PC-3 (cell line): ENCODE data around the gene LSR.

Experiments
- EZH2 ChIP-seq: fragments of 300-600 bp; sonication (generic); IDR thresholded peaks from one replicate; pipeline ENCODE4 v1.6.1; 2017; ENCODE audit warnings: antibody characterized with exemption, mild to moderate bottlenecking, low read length; ENCODE audit not compliant: unreplicated experiment
- EZH2phosphoT487 ChIP-seq: fragments of 300-600 bp; sonication (generic); IDR thresholded peaks from 2 replicates; pipeline ENCODE4 v1.6.1; 2018; ENCODE audit warnings: mild to moderate bottlenecking, antibody characterized with exemption, low read length, borderline replicate concordance
- TF ChIP-seq, protein P1 (sequence below): fragments of 300-600 bp; sonication (generic); conservative IDR thresholded peaks from 2 replicates; pipeline ENCODE4 v1.5.1; 2017; ENCODE audit warnings: antibody characterized with exemption, low read depth, mild to moderate bottlenecking, low read length

GRCh38 chr19:35229601-35230000, 19.2 kb upstream of the LSR start:
- TF ChIP-seq, protein P1, sequence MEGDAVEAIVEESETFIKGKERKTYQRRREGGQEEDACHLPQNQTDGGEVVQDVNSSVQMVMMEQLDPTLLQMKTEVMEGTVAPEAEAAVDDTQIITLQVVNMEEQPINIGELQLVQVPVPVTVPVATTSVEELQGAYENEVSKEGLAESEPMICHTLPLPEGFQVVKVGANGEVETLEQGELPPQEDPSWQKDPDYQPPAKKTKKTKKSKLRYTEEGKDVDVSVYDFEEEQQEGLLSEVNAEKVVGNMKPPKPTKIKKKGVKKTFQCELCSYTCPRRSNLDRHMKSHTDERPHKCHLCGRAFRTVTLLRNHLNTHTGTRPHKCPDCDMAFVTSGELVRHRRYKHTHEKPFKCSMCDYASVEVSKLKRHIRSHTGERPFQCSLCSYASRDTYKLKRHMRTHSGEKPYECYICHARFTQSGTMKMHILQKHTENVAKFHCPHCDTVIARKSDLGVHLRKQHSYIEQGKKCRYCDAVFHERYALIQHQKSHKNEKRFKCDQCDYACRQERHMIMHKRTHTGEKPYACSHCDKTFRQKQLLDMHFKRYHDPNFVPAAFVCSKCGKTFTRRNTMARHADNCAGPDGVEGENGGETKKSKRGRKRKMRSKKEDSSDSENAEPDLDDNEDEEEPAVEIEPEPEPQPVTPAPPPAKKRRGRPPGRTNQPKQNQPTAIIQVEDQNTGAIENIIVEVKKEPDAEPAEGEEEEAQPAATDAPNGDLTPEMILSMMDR, result no peak
- no peak for TF ChIP-seq EZH2
- no peak for TF ChIP-seq EZH2phosphoT487
